ENCODE data around the gene RGS9. TPM values are rescaled to one million over a fixed set of nuclear protein-coding genes. Genes with fewer than 3 reads are reported as not detected.
A peak's percentile ranks its signal among the peaks of the same experiment; 100 is the strongest.

Gene RGS9
- total RNA-seq, 1 experiment from 2014 or later: 1.8 TPM

GRCh38 chr17:65236321-65236720 is 99.2 kb downstream of the RGS9 start:
- ChIA-PET POLR2A (ENCODE audit: low non-redundant PET) (no interaction called here), CTCF (no interaction called here)
- Histone ChIP-seq H3K4me3 (ENCODE audit: low read depth, low read length, poor library complexity, severe bottlenecking) (no peak overlapping the region), H3K27ac (ENCODE audit: low read depth, low read length, poor library complexity, severe bottlenecking) (no peak overlapping the region), H3K27me3 (replicated peaks; ENCODE audit: insufficient read depth, low read depth, low read length, poor library complexity) (no peaks in the 10 kb centered on the region), H3K9me3 (ENCODE audit: low read depth, low read length, poor library complexity, severe bottlenecking) (no peaks in the 10 kb centered on the region), H3K4me1 (ENCODE audit: insufficient read depth, low read length, poor library complexity, severe bottlenecking) (no peaks in the 10 kb centered on the region), H3K36me3 (ENCODE audit: insufficient read depth, low read length, poor library complexity, severe bottlenecking) (no peaks in the 10 kb centered on the region)
- BruUV-seq (replicated peaks): no TSS peak
- no peak for DNase-seq (ENCODE audit: low spot score)
- TF ChIP-seq EZH2 (IDR thresholded peaks at IDR 0.05; ENCODE audit: borderline replicate concordance, low read depth, low read length, poor library complexity, severe bottlenecking): no peak
- no peak for TF ChIP-seq CTCF (conservative IDR thresholded peaks at IDR 0.05; ENCODE audit: low read depth, low read length)
- intact Hi-C loops (cut with micrococcal nuclease; ENCODE audit: unreplicated experiment): loop anchor here (5.0 kb wide), 1 partner anchor 931 kb away; no protein-coding TSS in a partner anchor

- POLR2A ChIA-PET (ENCODE audit: low non-redundant PET): no interaction called here
- Histone ChIP-seq H3K4me3 (ENCODE audit: low read depth, low read length, poor library complexity, severe bottlenecking) (no peak overlapping the region), H3K4me1 (ENCODE audit: insufficient read depth, low read length, poor library complexity, severe bottlenecking) (no peaks in the 10 kb centered on the region), H3K36me3 (ENCODE audit: insufficient read depth, low read length, poor library complexity, severe bottlenecking) (no peaks in the 10 kb centered on the region), H3K27ac (ENCODE audit: low read depth, low read length, poor library complexity, severe bottlenecking) (no peak overlapping the region), H3K27me3 (replicated peaks; ENCODE audit: insufficient read depth, low read depth, low read length, poor library complexity) (no peaks in the 10 kb centered on the region), H3K9me3 (ENCODE audit: low read depth, low read length, poor library complexity, severe bottlenecking) (no peaks in the 10 kb centered on the region)
- CTCF ChIA-PET: no interaction called here
- intact Hi-C loops (cut with micrococcal nuclease; ENCODE audit: unreplicated experiment): no loop called here
- TF ChIP-seq CTCF (conservative IDR thresholded peaks at IDR 0.05; ENCODE audit: low read depth, low read length): no peak
- TF ChIP-seq EZH2 (IDR thresholded peaks at IDR 0.05; ENCODE audit: borderline replicate concordance, low read depth, low read length, poor library complexity, severe bottlenecking): no peak
- no TSS peak for BruUV-seq (replicated peaks)
- peak; percentile 16 for DNase-seq (ENCODE audit: low spot score)
Measured at GRCh38 chr17:65243838-65244625, 106.9 kb downstream of the RGS9 start.

GRCh38 chr17:65246252-65246651 is 109.1 kb downstream of the RGS9 start:
- no peaks in the 10 kb centered on the region for H3K9me3 ChIP-seq (ENCODE audit: low read depth, low read length, poor library complexity, severe bottlenecking)

More at GRCh38 chr17:65246252-65246651, 109.1 kb downstream of the RGS9 start:
- Histone ChIP-seq H3K36me3 (ENCODE audit: insufficient read depth, low read length, poor library complexity, severe bottlenecking) (no peaks in the 10 kb centered on the region), H3K4me1 (ENCODE audit: insufficient read depth, low read length, poor library complexity, severe bottlenecking) (no peaks in the 10 kb centered on the region), H3K27ac (ENCODE audit: low read depth, low read length, poor library complexity, severe bottlenecking) (no peak overlapping the region), H3K4me3 (ENCODE audit: low read depth, low read length, poor library complexity, severe bottlenecking) (no peak overlapping the region), H3K27me3 (replicated peaks; ENCODE audit: insufficient read depth, low read depth, low read length, poor library complexity) (no peaks in the 10 kb centered on the region)
- BruUV-seq (replicated peaks): no TSS peak
- CTCF ChIA-PET: interaction anchor here (0.7 kb wide), 1 partner anchor 294 kb away, joined by 4 read pairs; no protein-coding TSS in a partner anchor
- intact Hi-C loops (cut with micrococcal nuclease; ENCODE audit: unreplicated experiment): no loop called here
- DNase-seq (ENCODE audit: low spot score): no peak
- POLR2A ChIA-PET (ENCODE audit: low non-redundant PET): no interaction called here
- TF ChIP-seq CTCF (conservative IDR thresholded peaks at IDR 0.05; ENCODE audit: low read depth, low read length): no peak
- TF ChIP-seq EZH2 (IDR thresholded peaks at IDR 0.05; ENCODE audit: borderline replicate concordance, low read depth, low read length, poor library complexity, severe bottlenecking): no peak
